22Rv1 (cell line): ENCODE results near the gene TPT1.

Experiments
- ZFX ChIP-seq: fragments of 450-650 bp; IDR thresholded peaks from 2 replicates; pipeline ENCODE4 v1.6.1; 2017; ENCODE audit warnings: antibody characterized with exemption, borderline replicate concordance
- TF ChIP-seq, protein P1 (sequence below): fragments of 450-650 bp; IDR thresholded peaks from 2 replicates; pipeline ENCODE4 v1.5.1; 2017; ENCODE audit warnings: mild to moderate bottlenecking

DNA sequence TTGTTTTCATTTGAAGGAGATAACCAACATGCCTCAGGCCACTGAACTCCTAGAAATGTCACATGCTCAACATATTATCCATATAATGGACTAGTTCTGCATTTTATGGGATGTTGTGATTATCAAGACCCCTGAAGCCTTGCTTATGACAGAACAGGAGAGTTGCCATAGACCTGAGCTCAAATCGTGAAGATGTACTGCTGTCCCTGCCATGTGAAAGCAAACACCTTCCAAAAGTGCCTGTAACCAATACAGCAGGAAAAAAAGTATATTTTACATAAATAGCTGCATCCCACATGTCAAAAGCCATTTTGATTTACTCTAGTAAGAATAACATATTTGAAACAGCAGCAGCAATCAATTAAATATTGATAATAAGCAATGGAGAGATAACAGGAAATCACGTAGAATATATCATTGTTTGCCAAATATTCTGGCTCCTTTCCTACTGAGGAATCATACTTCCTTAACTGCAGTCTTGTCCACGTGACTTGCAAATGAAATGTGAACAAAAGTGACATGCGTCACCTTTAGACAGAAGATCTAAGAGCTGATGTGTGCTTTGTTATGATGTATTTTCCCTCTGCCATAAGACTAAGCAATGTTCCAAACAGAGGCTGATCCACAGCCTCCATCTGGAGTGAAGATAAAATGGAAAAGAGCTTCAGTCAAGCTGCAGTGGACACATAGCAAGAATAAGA lies 43.6 kb upstream of the TPT1 start:
- TF ChIP-seq, protein P1, sequence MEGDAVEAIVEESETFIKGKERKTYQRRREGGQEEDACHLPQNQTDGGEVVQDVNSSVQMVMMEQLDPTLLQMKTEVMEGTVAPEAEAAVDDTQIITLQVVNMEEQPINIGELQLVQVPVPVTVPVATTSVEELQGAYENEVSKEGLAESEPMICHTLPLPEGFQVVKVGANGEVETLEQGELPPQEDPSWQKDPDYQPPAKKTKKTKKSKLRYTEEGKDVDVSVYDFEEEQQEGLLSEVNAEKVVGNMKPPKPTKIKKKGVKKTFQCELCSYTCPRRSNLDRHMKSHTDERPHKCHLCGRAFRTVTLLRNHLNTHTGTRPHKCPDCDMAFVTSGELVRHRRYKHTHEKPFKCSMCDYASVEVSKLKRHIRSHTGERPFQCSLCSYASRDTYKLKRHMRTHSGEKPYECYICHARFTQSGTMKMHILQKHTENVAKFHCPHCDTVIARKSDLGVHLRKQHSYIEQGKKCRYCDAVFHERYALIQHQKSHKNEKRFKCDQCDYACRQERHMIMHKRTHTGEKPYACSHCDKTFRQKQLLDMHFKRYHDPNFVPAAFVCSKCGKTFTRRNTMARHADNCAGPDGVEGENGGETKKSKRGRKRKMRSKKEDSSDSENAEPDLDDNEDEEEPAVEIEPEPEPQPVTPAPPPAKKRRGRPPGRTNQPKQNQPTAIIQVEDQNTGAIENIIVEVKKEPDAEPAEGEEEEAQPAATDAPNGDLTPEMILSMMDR: no peak
- no peak for TF ChIP-seq ZFX
